IPS-11a (cell line): ENCODE results near the gene CAGE1.
A peak's percentile ranks its signal among the peaks of the same experiment; 100 is the strongest.

Experiments used
- H3K4me3 ChIP-seq: one replicate; pipeline ENCODE4 v1.5.1; 2013; ENCODE audit warnings: low read depth, low read length, control low read depth

Gene CAGE1

GRCh38 chr6:7312616-7313504, 76.7 kb downstream of the CAGE1 start, which contains the start of gene SSR1:
TSS of gene SSR1 (minus strand) at chr6:7313199. CDS start at chr6:7313120, 79 bp downstream.
- H3K4me3 ChIP-seq = peak within 1 kb of the TSS; percentile 78

GRCh38 chr6:7311917-7312615, 77.5 kb downstream of the CAGE1 start:
- H3K4me3 ChIP-seq = peak overlapping the region; percentile 78

- no peak overlapping the region for H3K4me3 ChIP-seq
Observed at GRCh38 chr6:7311176-7311575, 78.4 kb downstream of the CAGE1 start.

- H3K4me3 ChIP-seq = no peak overlapping the region
Observed at GRCh38 chr6:7309050-7309449, 80.5 kb downstream of the CAGE1 start.

GRCh38 chr6:7307533-7307932, 82.0 kb downstream of the CAGE1 start:
- no peak overlapping the region for H3K4me3 ChIP-seq

- H3K4me3 ChIP-seq = no peak overlapping the region
Observed at GRCh38 chr6:7304821-7305220, 84.7 kb downstream of the CAGE1 start.

- H3K4me3 ChIP-seq = no peak overlapping the region
Observed at GRCh38 chr6:7301702-7302101, 87.8 kb downstream of the CAGE1 start.

GRCh38 chr6:7300926-7301325, 88.6 kb downstream of the CAGE1 start:
- no peak overlapping the region for H3K4me3 ChIP-seq

GRCh38 chr6:7298113-7298512, 91.4 kb downstream of the CAGE1 start:
- no peak overlapping the region for H3K4me3 ChIP-seq

- no peak overlapping the region for H3K4me3 ChIP-seq
Observed at GRCh38 chr6:7296602-7297001, 92.9 kb downstream of the CAGE1 start.

- no peak overlapping the region for H3K4me3 ChIP-seq
Observed at GRCh38 chr6:7295916-7296315, 93.6 kb downstream of the CAGE1 start.

GRCh38 chr6:7292596-7293255, 96.8 kb downstream of the CAGE1 start:
- H3K4me3 ChIP-seq = no peak overlapping the region

- no peak overlapping the region for H3K4me3 ChIP-seq
Observed at GRCh38 chr6:7290079-7290478, 99.5 kb downstream of the CAGE1 start.

- H3K4me3 ChIP-seq = no peak overlapping the region
Observed at GRCh38 chr6:7285416-7285815, 104.1 kb downstream of the CAGE1 start.

- no peak overlapping the region for H3K4me3 ChIP-seq
Observed at GRCh38 chr6:7283676-7284075, 105.9 kb downstream of the CAGE1 start.

- H3K4me3 ChIP-seq = no peak overlapping the region
Observed at GRCh38 chr6:7282097-7282906, 107.2 kb downstream of the CAGE1 start.
